ENCODE data around the gene CRACR2A.

The CRACR2A gene

GRCh38 chr12:3726456-3726855, 26.5 kb downstream of the CRACR2A start:
- DNase-seq (ENCODE audit: low read depth), result no peak

- no peak for DNase-seq (ENCODE audit: low read depth)
Measured at GRCh38 chr12:3725388-3726115, 27.4 kb downstream of the CRACR2A start.

DNA sequence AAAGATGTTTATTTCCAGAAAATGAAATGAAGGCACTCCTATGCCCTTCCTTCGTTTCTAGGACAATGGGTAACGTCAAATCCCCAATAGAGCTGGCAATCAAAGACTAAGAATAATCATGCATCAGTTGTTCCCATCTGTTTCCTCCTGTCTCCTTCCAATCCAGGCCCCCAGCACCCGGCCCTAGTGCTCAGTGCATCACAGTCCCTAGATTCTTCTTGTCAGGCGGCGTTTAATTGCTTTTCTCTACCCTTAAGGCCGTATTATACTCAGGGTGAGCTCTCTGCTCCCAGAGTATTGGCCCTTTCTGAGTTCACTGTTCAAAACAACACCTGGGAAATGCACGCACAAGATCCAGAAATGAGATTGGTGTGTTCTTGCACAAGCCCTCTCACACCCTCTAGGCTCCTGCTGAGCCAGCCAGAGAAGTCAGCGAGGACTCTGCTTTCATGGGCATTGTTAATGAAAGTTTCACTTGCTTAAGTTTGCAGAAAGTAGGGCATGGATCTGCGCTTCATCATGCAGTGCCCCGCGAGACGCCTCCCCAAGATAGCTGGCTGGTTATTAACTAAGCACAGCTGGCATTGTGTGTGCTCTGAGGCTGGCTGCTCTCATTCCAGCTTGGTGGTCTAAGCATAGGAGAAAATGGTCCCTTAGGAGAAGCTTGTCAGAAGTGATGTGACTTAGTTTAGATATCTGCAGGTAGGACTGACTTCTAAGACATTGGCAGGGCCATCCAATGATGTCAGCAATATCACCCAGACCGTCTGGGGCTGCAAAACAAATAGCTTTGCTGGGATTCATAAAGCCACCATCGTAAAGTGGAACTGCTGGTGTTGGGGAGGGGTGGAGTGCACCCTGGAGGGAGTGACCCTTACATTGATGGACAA, 28.7 kb downstream of the CRACR2A start:
- DNase-seq (ENCODE audit: low read depth), result no peak

DNA sequence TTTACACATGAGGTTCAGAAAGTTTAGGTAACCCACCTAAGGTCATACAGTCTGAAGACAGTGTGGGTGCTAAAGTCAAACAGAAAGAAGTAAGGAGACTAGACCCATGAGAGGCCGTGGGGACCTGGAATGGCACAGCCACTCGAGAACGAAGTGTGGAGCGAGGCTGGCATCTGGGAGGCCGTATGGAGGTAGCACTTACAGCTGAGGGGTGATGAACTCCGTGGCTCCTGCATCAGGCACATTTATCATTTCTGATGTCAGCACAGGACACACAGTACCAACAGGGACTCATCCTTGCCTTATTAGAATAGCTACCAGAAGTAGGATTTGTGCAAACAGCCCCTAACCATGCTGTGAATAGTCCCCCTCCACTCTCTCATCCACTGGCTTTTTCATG, 30.5 kb downstream of the CRACR2A start:
- DNase-seq (ENCODE audit: low read depth), result no peak

GRCh38 chr12:3720772-3721171, 32.1 kb downstream of the CRACR2A start:
- DNase-seq (ENCODE audit: low read depth), result no peak

DNA sequence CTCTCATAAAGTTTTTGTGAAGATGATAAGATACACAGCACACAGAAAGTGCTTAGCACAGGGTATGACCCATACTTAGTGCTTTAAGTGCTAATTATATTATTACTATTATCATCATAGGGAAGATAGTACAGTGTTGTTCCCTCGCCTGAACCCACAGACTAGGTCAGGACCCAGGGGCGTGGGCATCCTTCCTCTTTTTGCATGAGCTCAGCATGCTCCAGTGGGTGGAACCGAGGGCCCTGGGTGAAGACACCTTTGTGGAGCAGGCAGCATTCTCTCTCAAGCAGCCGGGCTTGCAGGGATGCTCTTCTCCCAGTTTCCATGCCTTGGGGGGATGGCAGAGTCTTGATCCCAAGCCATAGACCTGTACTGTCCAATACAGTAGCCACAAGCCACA, 34.8 kb downstream of the CRACR2A start:
- no peak for DNase-seq (ENCODE audit: low read depth)

GRCh38 chr12:3717283-3717898, 35.5 kb downstream of the CRACR2A start:
- DNase-seq (ENCODE audit: low read depth), result no peak

GRCh38 chr12:3715999-3716398, 36.9 kb downstream of the CRACR2A start:
- DNase-seq (ENCODE audit: low read depth), result no peak

- DNase-seq (ENCODE audit: low read depth), result no peak
Measured at GRCh38 chr12:3713947-3714346, 39.0 kb downstream of the CRACR2A start.

- DNase-seq (ENCODE audit: low read depth), result no peak
Measured at GRCh38 chr12:3713483-3713882, 39.4 kb downstream of the CRACR2A start.

DNA sequence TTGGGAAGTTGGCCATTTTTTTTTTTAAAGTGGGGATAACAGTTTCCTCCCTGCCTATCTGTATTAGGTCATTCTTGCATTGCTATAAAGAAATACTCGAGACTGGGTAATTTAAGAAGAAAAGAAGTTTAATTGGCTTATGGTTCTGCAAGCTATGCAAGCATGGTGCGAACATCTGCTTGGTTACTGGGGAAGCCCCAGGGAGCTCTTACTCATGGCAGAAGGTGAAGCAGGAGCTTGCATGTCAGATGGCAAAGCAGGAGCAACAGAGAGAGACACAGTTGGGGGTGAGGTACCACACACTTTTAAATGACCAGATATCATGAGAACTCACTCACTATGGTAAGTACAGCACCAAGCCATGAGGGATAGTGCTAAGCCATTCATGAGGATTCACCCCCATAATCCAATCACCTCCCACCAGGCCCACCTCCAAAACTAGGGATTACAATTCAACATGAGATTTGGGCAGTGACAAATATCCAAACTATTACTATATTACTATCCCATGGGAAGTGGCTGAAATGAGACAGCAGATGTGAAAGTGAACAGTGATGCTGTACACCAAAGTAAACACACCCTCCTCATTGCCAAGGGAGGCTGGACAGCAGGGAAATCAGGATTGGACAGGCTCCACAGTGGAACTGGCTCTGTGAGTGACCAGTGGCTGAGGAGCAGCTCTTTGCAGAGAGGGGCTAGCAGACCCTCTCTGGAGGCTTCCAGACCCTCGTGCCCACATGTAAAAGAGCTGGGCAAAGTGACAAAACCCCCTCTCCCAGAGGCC, 40.5 kb downstream of the CRACR2A start:
- DNase-seq (ENCODE audit: low read depth), result no peak

DNA sequence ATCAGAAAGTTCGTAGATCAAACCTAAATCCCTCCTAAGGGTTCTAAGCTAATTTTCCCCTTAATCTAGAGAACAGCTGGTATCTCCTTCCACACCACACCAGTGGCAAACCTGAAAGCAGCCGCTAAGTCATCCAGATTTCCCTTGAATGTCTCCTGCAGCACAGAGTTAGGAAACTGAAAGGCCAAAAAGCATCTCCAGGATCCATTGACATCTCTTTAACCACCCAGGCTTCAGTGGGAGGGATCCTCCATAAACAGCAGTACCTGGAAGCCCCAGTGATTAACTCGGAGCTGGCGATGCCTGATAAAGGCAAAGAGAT, 47.6 kb downstream of the CRACR2A start:
- DNase-seq (ENCODE audit: low read depth), result no peak

GRCh38 chr12:3704512-3705353, 48.2 kb downstream of the CRACR2A start:
- DNase-seq (ENCODE audit: low read depth), result no peak

DNA sequence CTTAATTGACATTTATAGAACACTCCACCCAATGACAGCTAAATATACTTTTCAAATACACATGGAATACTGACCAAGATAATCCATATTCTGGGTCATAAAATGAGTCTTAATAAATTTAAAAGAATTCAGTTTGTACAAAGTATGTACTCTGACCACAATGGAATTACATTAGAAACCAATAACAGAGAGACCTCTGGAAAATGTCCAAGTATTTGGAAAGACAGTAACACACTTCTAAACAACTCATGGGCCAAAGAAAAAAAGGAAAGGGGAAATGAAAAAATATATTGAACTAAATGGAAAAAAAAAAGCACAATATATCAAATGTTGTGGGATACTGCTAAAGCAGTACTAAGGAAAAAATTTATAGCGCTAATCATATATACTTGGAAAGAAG, 52.0 kb downstream of the CRACR2A start:
- DNase-seq (ENCODE audit: low read depth), result no peak

DNA sequence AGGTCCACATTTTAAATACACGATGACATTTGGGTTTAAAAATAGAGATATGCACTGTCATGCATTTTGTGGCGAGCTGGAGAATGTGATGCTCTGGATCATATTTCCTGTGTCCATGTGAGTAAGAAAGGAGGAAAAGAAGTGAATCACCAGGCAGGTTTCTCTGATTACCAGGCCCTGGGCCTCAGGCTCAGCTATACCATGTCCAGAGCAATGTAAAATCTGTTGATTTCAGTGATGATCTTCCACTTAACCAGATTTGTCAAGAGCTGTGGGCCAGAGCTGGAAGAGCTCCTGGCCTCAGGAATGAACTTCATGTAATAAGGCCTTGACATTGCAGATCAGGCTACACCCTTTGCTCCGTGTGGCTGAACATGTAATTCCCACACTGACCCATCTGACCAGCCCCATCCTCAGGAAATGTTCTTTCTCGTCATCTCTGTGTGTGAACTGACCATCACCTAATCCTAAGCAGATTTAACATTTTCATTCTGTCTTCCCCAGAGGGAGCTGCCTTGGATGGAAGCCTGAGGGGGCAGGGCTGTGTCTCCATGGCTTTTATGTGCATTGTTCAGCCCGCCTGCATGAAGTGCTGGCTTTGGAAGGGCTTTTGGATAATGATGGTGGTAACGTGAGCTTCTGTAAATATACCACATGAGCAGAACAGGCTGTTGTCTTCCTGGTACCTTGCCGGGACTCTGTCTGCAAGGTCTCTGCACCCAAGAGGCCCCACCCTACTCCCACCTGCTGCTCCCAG, 54.5 kb downstream of the CRACR2A start:
- DNase-seq (ENCODE audit: low read depth), result no peak

GRCh38 chr12:3697311-3697870, 55.5 kb downstream of the CRACR2A start:
- no peak for DNase-seq (ENCODE audit: low read depth)

GRCh38 chr12:3694673-3695072, 58.2 kb downstream of the CRACR2A start:
- no peak for DNase-seq (ENCODE audit: low read depth)

GRCh38 chr12:3692616-3693365, 60.1 kb downstream of the CRACR2A start:
- DNase-seq (ENCODE audit: low read depth), result no peak

DNA sequence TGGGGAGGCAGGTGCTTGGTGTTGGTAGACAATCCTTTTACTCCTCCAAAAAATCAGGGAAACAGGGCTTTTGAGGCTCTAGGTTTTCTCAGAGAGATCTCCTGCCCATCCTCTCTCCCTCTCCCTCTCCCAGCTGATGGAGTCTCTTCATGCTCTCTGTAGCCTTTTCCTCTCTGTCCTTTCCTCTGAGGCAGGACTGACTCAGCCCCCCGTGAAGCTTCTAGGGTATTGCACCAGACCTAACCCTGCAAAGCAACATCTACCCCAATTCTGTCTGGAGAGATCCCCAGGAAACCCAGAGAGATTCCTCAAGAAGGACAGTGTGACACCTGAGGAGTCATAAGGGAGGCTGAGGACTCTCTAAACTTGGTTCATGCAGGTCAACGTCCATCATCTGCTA, 66.4 kb downstream of the CRACR2A start:
- DNase-seq (ENCODE audit: low read depth), result no peak

DNA sequence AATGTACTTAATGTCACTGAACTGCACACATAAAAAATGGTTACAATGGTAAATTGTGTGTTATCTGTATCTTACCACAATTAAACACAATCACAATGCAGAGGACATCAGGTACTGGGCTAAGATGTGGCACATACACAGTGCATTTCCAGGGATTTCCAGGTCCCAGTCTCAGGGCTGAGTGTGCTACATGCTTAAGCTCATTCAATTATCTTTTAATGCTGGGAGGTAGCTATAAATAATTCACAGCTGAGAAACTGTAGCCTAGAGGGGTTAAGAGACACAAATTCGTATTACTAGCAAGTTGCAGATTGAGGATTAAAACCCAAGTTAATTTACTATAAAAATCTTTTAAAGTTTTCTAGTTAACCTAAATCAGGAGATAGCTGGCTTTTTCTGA, 67.1 kb downstream of the CRACR2A start:
- DNase-seq (ENCODE audit: low read depth), result no peak
